HG03066 (cell line): ENCODE measurements around the gene HERC4.
"Not testable (repeated sequence)": the region's sequence is repeated elsewhere in the genome, so short reads cannot be mapped to it uniquely, and the experiment has no call there.

Experiments
- ATAC-seq: cut with Tn5 transposase; IDR thresholded peaks from one replicate; pipeline ENCODE4 v1.9.1; 2021; ENCODE audit warnings: low read depth; ENCODE audit not compliant: unreplicated experiment

HERC4 gene

DNA sequence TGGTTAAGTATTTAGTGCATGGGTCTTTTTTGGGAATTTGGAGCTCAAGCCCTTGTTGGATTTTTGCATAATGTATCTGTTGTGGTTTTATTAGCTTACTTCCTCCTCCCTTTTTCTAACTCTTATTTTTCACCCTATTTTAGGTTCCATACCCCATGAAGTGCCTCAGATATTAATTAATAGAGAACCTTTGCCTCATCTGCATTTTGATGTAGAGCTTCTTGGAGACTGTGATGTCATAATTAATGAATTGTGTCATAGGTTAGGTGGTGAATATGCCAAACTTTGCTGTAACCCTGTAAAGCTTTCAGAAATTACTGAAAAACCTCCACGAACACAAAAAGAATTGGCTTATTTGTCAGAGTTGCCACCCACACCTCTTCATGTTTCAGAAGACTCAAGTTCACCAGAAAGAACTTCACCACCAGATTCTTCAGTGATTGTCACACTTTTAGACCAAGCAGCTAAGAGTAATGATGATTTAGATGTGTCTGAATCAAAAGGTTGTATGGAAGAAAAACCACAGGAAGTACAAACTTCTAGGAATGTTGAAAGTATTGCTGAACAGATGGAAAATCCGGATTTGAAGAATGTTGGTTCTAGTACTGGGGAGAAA, 162.6 kb downstream of the HERC4 start:
- ATAC-seq, result no peak

DNA sequence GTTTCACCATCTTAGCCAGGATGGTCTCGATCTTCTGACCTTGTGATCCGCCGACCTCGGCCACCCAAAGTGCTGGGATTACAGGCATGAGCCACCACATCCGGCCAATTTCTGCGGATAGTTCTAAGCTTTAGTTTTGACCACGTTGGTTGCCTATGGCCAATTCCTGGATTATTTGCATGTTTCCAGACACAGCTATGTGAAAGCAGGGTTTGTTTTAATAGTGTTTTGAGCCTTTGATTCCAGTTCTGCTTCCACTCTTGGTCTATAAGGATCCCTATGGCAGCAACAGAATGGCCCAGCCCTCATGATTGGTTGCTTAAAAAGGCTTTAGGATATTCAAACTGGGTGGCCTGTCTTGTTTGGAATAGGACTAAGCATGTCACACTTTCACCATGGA, 171.5 kb downstream of the HERC4 start:
- ATAC-seq, result no peak

DNA sequence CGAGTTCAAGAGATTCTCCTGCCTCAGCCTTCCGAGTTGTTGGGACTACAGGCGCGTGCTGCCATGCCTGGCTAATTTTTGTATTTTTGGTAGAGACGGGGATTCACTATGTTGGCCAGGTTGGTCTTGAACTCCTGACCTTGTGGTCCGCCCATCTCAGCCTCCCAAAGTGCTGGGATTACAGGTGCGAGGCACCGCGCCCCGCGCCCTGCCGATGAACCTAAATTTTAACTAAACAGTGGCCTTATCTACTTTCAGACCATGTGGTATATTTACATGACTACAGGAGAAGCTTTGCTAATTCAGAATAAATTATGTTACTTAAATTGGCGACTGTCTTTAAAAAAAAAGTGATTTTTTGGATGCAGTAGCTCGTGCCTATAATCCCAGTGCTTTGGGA, 181.4 kb downstream of the HERC4 start:
- ATAC-seq, result no peak

DNA sequence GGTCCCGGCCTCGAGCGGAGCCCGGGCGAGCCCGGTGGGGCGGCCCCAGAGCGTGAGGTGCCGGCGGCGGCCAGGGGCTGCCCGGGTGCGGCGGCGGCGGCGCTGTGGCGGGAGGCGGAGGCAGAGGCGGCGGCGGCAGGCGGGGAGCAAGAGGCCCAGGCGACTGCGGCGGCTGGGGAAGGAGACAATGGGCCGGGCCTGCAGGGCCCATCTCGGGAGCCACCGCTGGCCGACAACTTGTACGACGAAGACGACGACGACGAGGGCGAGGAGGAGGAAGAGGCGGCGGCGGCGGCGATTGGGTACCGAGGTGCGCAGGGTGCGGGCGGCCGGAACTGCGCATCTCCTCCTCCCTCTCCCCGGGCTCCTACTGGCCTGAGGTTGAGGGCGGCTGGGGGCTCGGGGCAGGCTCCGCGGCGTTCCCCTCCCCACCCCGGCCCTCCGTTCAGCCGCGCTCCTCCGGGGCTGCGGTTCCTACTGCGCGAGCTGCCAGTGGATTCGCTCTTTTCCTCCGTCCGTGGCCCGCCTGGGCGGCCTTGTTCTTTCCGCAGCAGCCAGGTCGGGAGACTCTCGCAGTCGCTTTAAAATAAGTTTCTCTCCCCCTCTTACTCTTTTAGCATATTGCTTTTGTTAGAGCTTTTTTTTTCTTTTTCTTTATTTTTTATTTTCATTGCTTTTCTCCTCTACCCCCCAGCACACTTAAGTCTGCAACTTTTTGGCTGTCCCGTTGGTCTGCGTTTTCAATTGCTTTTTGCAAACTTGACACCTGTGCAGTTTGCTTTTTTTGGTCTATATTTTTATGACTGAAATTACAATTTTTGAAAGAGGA, 190.0 kb downstream of the HERC4 start:
- peak; percentile 57 for ATAC-seq

DNA sequence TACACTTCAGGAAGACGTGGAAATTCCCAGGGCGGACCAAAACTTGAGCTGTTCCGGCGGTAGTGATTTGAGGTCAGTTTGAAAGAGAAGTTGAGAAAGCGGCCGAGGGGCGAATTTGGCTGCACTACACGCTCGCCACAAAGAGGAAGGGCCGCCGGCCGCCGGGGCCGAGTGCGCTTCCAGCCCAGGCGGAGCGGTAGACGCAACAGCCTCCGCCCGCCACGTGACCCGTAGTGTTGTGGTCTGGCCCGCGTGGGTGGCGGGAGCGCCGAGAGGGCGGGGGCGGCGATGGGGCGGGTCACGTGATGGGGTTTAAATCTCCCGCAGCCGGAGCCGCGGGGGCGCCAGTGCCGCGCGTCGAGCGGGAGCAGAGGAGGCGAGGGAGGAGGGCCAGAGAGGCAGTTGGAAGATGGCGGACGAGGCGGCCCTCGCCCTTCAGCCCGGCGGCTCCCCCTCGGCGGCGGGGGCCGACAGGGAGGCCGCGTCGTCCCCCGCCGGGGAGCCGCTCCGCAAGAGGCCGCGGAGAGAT, 190.7 kb downstream of the HERC4 start, which contains the start of gene SIRT1:
Gene SIRT1 (plus strand): TSS at position 344 of the 529 bp plus-strand sequence. CDS start 66 bp downstream, at position 410.
- peak; percentile 81 for ATAC-seq

DNA sequence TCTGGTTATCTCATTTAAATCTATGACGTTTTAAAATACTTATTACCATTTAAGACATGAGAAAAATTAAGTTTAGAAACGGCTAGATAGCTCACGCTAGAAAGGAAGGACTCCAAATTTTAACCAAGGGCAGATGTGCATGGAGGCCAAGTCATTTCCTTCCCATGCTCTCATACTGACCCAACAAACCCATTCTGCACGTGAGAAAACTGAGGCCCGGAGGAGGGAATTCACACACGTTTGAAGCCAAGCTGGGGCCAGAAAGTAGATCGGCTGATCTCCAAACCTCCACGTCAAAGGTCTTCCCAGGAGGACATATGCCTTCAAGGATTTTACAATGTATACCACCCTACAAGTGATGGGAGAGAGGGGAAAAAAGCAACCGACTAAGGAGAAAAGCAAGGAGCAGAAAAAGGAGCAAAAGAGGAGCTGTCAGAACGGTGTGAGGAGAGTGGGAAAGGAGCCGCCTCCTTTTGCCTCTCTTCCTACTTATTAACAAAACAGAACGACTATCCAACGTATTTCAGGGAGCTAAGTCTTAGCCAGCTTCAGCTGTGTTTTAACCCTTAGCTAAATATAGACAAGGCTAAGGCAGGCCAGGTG, 191.3 kb downstream of the HERC4 start:
- ATAC-seq, result no peak

DNA sequence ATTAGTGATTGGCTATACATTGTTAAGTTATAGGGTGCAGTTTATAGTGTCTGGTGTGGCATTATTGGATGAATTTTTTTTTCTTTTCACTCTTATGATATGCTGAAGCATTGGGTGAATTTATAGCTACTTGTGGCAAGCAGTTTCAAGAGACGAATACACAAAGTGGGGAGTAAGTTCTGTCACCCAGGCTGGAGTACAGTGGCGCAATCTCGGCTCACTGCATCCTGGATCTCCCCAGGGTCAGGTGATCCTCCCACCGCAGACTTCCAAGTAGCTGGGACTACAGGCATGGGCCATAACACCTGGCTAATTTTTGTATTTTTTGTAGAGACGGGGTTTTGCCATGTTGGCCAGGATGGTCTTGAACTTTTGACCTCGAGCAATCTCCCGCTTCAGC, 196.9 kb downstream of the HERC4 start:
- no peak for ATAC-seq

DNA sequence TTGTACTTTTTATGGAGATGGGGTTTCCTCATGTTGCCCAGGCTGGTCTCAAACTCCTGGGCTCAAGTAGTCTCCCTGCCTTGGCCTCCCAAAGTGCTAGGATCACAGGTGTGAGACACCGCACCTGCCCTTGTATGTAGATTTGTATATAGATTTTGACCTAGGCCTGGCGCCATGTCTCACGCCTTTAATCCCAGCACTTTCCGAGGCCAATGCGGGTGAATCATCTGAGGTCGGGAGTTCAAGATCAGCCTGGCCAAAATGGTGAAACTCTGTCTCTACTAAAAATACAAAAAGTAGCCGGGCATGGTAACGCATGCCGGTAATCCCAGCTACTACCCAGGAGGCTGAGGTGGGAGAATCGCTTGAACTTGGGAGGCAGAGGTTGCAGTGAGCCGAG, 197.7 kb downstream of the HERC4 start:
- ATAC-seq, result not testable (repeated sequence)

DNA sequence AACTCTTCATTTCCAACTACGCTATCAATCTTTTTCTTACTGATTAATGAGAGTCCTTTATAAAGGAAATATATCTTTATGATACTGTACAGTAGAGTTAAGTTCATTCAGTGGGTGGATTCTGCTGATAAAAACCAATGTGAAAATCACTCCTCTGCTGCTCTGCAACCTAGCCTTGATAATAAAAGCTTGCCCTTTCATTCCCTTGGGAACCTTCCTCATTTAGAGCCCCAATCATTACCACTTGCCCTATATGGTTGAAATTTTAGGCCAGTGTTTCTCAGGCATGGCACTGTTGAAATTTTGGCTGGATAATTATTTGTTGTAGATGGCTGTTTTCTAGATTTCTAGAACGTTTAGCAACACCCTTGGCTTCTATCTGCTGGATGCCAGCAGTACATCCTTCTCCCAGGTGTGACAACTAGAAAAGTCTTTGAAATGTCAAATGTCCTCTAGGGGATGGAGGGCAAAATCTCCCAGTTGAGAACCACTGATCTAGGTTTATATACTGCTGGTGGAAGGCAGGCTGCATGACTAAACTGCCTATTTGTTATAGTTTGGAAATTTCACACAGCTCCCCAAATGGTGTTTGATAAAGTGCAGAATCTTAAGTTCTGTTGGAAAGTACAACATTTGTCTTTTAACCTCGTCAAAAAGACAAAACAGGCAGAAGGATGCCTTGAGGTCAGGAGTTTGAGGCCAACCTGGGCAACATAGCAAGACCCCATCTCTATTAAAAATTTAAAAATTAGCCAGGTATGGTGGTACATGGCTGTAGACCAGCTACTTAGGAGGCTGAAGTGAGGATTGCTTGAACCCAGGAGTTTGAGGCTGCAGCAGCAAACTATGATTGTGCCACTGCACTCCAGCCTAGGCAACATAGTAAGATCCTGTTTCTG, 199.5 kb downstream of the HERC4 start:
- no peak for ATAC-seq
